K562 (cell line): Measurements from ENCODE around the gene RPS15A. TPM values are rescaled to one million over a fixed set of nuclear protein-coding genes. Genes with fewer than 3 reads are reported as not detected.

ENCODE experiments used
- ATAC-seq: fragments of 200-7000 bp; cut with Tn5 transposase; 3 replicates; pipeline ENCODE4 v1.9.1; 2020; ENCODE audit warnings: moderate library complexity
- BruUV-seq: library from RNA; stranded (reverse); fragments of 400-500 nt; replicated peaks from 2 replicates; lab custom pipeline; 2021; lab: Mats Ljungman, UMichigan
- CTCF ChIA-PET: fragments of 300-600 bp; formaldehyde crosslinking; extraction: SDS; loops from one replicate; lab custom pipeline; 2021; ENCODE audit warnings: low intra/inter-chr PET ratio; lab: Yijun Ruan, JAX
- POLR2A ChIA-PET: fragments of 300-600, 350-650 bp; sonication (Branson Sonifier 250); formaldehyde crosslinking; extraction: SDS; loops from one replicate; lab custom pipeline; 2021; ENCODE audit warnings: antibody characterized with exemption, inconsistent platforms; lab: Yijun Ruan, JAX
- DNase-seq, 4 experiments: peaks; one replicate each; pipeline versions ENCODE4 v3.0.0 to v3.0.0-alpha.2; 2011 to 2018; ENCODE audit warnings: low spot score in 3 of 4, mixed read lengths in 3 of 4; ENCODE audit errors: extremely low read depth in 1 of 4
- FAIRE-seq: peaks from 2 replicates; lab custom pipeline; 2011; peaks lifted over from hg19 to GRCh38; lab: Jason Lieb, UNC
- H2AFZ ChIP-seq: 2 replicates; pipeline ENCODE4 v1.6.0; 2011; ENCODE audit warnings: low read depth, low read length, control low read depth, inconsistent platforms
- H3K27ac ChIP-seq: fragments of 200-600 bp; 3 replicates; pipeline ENCODE4 v1.8.0; 2011; ENCODE audit warnings: low read depth, mild to moderate bottlenecking, control low read depth, inconsistent platforms, low read length, moderate library complexity, mixed read lengths; ENCODE audit errors: extremely low read depth
- H3K27me3 ChIP-seq, 2 experiments: fragments of 300-600 bp in 1 of 2; 2 replicates in 1 of 2; 3 replicates in 1 of 2; pipeline versions ENCODE4 v1.6.0 to v1.8.0; 2011; ENCODE audit warnings: inconsistent platforms in 2 of 2, low read length in 2 of 2, mild to moderate bottlenecking in 1 of 2, mixed read lengths in 1 of 2, moderate library complexity in 1 of 2; ENCODE audit not compliant: control insufficient read depth in 2 of 2, insufficient read depth in 2 of 2
- H3K36me3 ChIP-seq: fragments of 300-600 bp; 3 replicates; pipeline ENCODE4 v1.8.0; 2011; ENCODE audit warnings: mild to moderate bottlenecking, low read length, inconsistent platforms; ENCODE audit not compliant: control insufficient read depth, insufficient read depth
- H3K4me1 ChIP-seq, 2 experiments: fragments of 200-600 bp in 1 of 2; replicated peaks in 1 of 2; 2 replicates in 1 of 2; 3 replicates in 1 of 2; pipeline versions ENCODE4 v1.5.1 to v1.8.0; 2011; ENCODE audit warnings: inconsistent platforms in 2 of 2, low read length in 2 of 2, mild to moderate bottlenecking in 1 of 2, mixed read lengths in 1 of 2, moderate library complexity in 1 of 2; ENCODE audit not compliant: control insufficient read depth in 2 of 2, insufficient read depth in 2 of 2
- H3K4me2 ChIP-seq: 2 replicates; pipeline ENCODE4 v1.6.1; 2011; ENCODE audit warnings: low read length, control low read depth, inconsistent platforms, mixed read lengths; ENCODE audit not compliant: insufficient read depth
- H3K4me3 ChIP-seq: fragments of 200-600 bp; sonication (generic), shearing (Covaris generic); 2 replicates; pipeline ENCODE4 v1.5.1; 2016; ENCODE audit warnings: control low read depth, inconsistent platforms
- H3K79me2 ChIP-seq: fragments of 200-600 bp; 3 replicates; pipeline ENCODE4 v1.8.0; 2011; ENCODE audit warnings: low read length, inconsistent platforms; ENCODE audit not compliant: control insufficient read depth, insufficient read depth
- H3K9ac ChIP-seq, 2 experiments: 2 replicates each; pipeline versions ENCODE4 v1.6.0 to v1.6.1; 2011; ENCODE audit warnings: low read depth in 2 of 2, low read length in 2 of 2, control low read depth in 1 of 2, inconsistent platforms in 1 of 2, mild to moderate bottlenecking in 1 of 2, mixed read lengths in 1 of 2; ENCODE audit not compliant: insufficient read depth in 1 of 2
- H3K9me1 ChIP-seq: one replicate; pipeline ENCODE4 v1.6.0; 2011; ENCODE audit warnings: inconsistent platforms, mild to moderate bottlenecking, low read length, moderate library complexity; ENCODE audit not compliant: control insufficient read depth, insufficient read depth
- H3K9me3 ChIP-seq: replicated peaks from 2 replicates; pipeline ENCODE4 v1.5.1; 2011; ENCODE audit warnings: low read depth, low read length, inconsistent platforms; ENCODE audit not compliant: control insufficient read depth, insufficient read depth
- H4K20me1 ChIP-seq: replicated peaks from 2 replicates; pipeline ENCODE4 v1.6.1; 2011; ENCODE audit warnings: low read length, inconsistent platforms, mixed read lengths; ENCODE audit not compliant: control insufficient read depth, insufficient read depth
- ATF7 ChIP-seq: fragments of 450-650 bp; IDR thresholded peaks from 2 replicates; pipeline ENCODE4 v1.7.1; 2014; ENCODE audit warnings: mild to moderate bottlenecking, moderate library complexity
- CC2D1A ChIP-seq: fragments of 450-650 bp; IDR thresholded peaks from 2 replicates; pipeline ENCODE4 v1.6.1; 2017; ENCODE audit warnings: mild to moderate bottlenecking
- HDAC1 ChIP-seq, 2 experiments: fragments of 450-650 bp; IDR thresholded peaks; 2 replicates each; pipeline ENCODE4 v1.6.1; 2016 to 2017; ENCODE audit warnings: inconsistent platforms in 1 of 2, mild to moderate bottlenecking in 1 of 2, moderate library complexity in 1 of 2
- HDGF ChIP-seq: fragments of 450-650 bp; IDR thresholded peaks from 2 replicates; pipeline ENCODE4 v1.6.1; 2016
- KLF6 ChIP-seq: fragments of 250-450 bp; sonication (Bioruptor Pico); IDR thresholded peaks from 2 replicates; pipeline ENCODE4 v1.4.0; 2020; ENCODE audit warnings: mild to moderate bottlenecking, moderate library complexity, borderline replicate concordance
- LEF1 ChIP-seq: fragments of 450-650 bp; IDR thresholded peaks from 2 replicates; pipeline ENCODE4 v1.6.1; 2016; ENCODE audit warnings: mild to moderate bottlenecking
- MTF1 ChIP-seq: fragments of 250-450 bp; sonication (Bioruptor Pico); IDR thresholded peaks from 2 replicates; pipeline ENCODE4 v1.9.0; 2021; ENCODE audit warnings: moderate library complexity, mild to moderate bottlenecking, inconsistent platforms, borderline replicate concordance
- NCOA4 ChIP-seq: fragments of 450-650 bp; IDR thresholded peaks from 2 replicates; pipeline ENCODE4 v1.6.1; 2018; ENCODE audit warnings: mild to moderate bottlenecking; ENCODE audit not compliant: partially characterized antibody
- NCOA6 ChIP-seq: fragments of 450-650 bp; IDR thresholded peaks from 2 replicates; pipeline ENCODE4 v1.6.1; 2017; ENCODE audit warnings: mild to moderate bottlenecking
- NFXL1 ChIP-seq: fragments of 450-650 bp; formaldehyde crosslinking; IDR thresholded peaks from 2 replicates; pipeline ENCODE4 v1.4.0; 2021; ENCODE audit warnings: mild to moderate bottlenecking
- NFYB ChIP-seq: IDR thresholded peaks from 2 replicates; pipeline ENCODE4 v1.6.1; 2011; ENCODE audit warnings: mild to moderate bottlenecking, moderate library complexity; ENCODE audit not compliant: insufficient read length; ENCODE audit errors: extremely low read depth
- POLR2A ChIP-seq: fragments of 450-650 bp; conservative IDR thresholded peaks from 2 replicates; pipeline ENCODE4 v1.6.1; 2016
- SIN3A ChIP-seq, 2 experiments: fragments of 150-350 bp in 1 of 2; IDR thresholded peaks; 2 replicates each; pipeline ENCODE4 v1.6.1; 2011 to 2016; ENCODE audit warnings: borderline replicate concordance in 2 of 2, low read depth in 2 of 2, low read length in 2 of 2, mild to moderate bottlenecking in 2 of 2, moderate library complexity in 2 of 2; ENCODE audit not compliant: control insufficient read depth in 1 of 2
- SIRT6 ChIP-seq: IDR thresholded peaks from one replicate; pipeline ENCODE4 v1.6.1; 2012; ENCODE audit warnings: low read depth, mild to moderate bottlenecking, control low read depth, inconsistent platforms, low read length, moderate library complexity
- SOX6 ChIP-seq: fragments of 450-650 bp; IDR thresholded peaks from 2 replicates; pipeline ENCODE4 v1.6.1; 2014; ENCODE audit warnings: mild to moderate bottlenecking
- YBX1 ChIP-seq: fragments of 450-650 bp; IDR thresholded peaks from 2 replicates; pipeline ENCODE4 v1.7.1; 2016; ENCODE audit warnings: mild to moderate bottlenecking
- ZBTB43 ChIP-seq: sonication (generic); formaldehyde crosslinking; IDR thresholded peaks from 2 replicates; pipeline ENCODE4 v1.8.0; 2023; ENCODE audit warnings: mild to moderate bottlenecking, missing genetic modification reagents
- ZNF140 ChIP-seq: fragments of 250-450 bp; sonication (Bioruptor Pico); IDR thresholded peaks from 2 replicates; pipeline ENCODE4 v1.8.0; 2021; ENCODE audit warnings: moderate library complexity, mild to moderate bottlenecking, inconsistent platforms
- ZNF212 ChIP-seq: fragments of 450-650 bp; formaldehyde crosslinking; IDR thresholded peaks from 2 replicates; pipeline ENCODE4 v1.4.0; 2020; ENCODE audit warnings: mild to moderate bottlenecking
- ZNF586 ChIP-seq: fragments of 450-650 bp; formaldehyde crosslinking; conservative IDR thresholded peaks from 2 replicates; pipeline ENCODE4 v1.4.0; 2020; ENCODE audit warnings: mild to moderate bottlenecking, moderate library complexity
- ZNF655 ChIP-seq: fragments of 250-450 bp; sonication (Bioruptor Pico); IDR thresholded peaks from 2 replicates; pipeline ENCODE4 v1.5.0; 2021
- WGBS: fragments of 100-300 bp; shearing (Covaris generic); methylation state at CpG from one replicate; pipeline ENCODE4 v1.1.6; 2016; ENCODE audit warnings: low coverage, mixed read lengths; ENCODE audit not compliant: insufficient coverage; ENCODE audit errors: missing lambda C conversion rate; 5-methylcytosine and 5-hydroxymethylcytosine counted together
- in situ Hi-C: fragments of 300-500 bp; cut with MboI; formaldehyde crosslinking; loops from 4 replicates; pipeline ENCODE4 v1.15.0; 2018; ENCODE audit warnings: inconsistent platforms, mixed read lengths
- intact Hi-C: fragments of 100-400 bp; cut with micrococcal nuclease; formaldehyde crosslinking; loops from 2 replicates; pipeline ENCODE4 v1.14.2; 2022
- polyA plus RNA-seq, 8 experiments: library from polyadenylated mRNA; depleted of rRNA in 4 of 8; stranded (reverse) in 5 of 8; unstranded in 3 of 8; fragments of >200 nt; fragmentation: Nextera tagmentation in 2 of 8; fragmentation: Illumina TruSeq in 1 of 8; extraction: Ambion mirVana in 2 of 8; extraction: Trizol in 1 of 8; gene quantifications; 2 replicates each; pipeline versions ENCODE4 v1.2.1 to v1.2.3, GENCODE V29; 2011 to 2014; ENCODE audit warnings: inconsistent platforms in 1 of 8, missing spikeins in 1 of 8
- total RNA-seq, 7 experiments: library from RNA; depleted of rRNA in 6 of 7; stranded (reverse); fragments of >200 nt in 6 of 7; fragmentation: Illumina TruSeq in 2 of 7; extraction: Trizol in 2 of 7; gene quantifications; 2 replicates each; pipeline versions ENCODE4 v1.2.1 to v1.2.3, GENCODE V29; 2011 to 2021; ENCODE audit warnings: low replicate concordance in 1 of 7

The RPS15A gene
- total and polyA plus RNA-seq, 9 of the 15 experiments (the other 6 are each of a cell fraction or from before 2014, with no cell fraction given): 1,397 to 5,474 (median 2,798) TPM

- TF ChIP-seq NFYB: no peak
These were observed at the start of gene RPS15A (continued) for GRCh38 chr16:18789850-18790706.

DNA sequence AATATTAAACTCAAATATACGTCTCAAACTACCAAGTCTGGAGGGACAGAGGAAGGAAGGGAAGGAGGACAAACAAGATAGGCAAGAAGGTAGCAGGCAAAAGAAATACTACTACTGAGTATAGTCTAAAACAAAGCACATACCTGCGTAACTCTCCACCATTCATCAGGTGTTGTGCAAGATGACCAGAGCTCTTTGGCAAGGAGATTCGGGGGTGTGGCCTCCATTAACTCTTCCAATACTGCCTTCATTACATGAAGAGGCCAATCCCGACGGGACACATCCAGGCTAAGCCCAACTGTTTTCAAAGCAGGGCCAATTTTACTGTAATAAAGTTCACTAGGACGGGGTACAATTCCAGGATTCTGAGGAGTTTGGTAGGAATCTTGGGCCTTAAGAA lies 49.4 kb upstream of the RPS15A start:
- in situ Hi-C loops: no loop called here
- no peak for FAIRE-seq

More for the DNA sequence above, 49.4 kb upstream of the RPS15A start:
- Histone ChIP-seq H3K79me2 (no peaks in the 10 kb centered on the region; the same call in 2 of the 3 replicates), H3K9me3 (no peaks in the 10 kb centered on the region), H3K4me2 (no peak overlapping the region), H2AFZ (no peak overlapping the region), H3K4me1 (no peaks in the 10 kb centered on the region), H3K36me3 (peaks cover 92% of the 10 kb centered on the region), H3K27ac (no peak overlapping the region), H3K27me3 (no peaks in the 10 kb centered on the region), H3K9me1 (no peaks in the 10 kb centered on the region), H3K9ac (no peak overlapping the region), H4K20me1 (no peaks in the 10 kb centered on the region), H3K4me3 (no peak overlapping the region)
- TF ChIP-seq ZBTB43 (no peak), NCOA6 (no peak), POLR2A (no peak), ATF7 (no peak), SIN3A (IDR thresholded peaks at IDR 0.05; ENCODE audit: borderline replicate concordance in 2 of 2, control insufficient read depth in 1 of 2, low read depth in 2 of 2, low read length in 2 of 2) (no peak), ZNF586 (CRISPR knock-in tag) (no peak), SIRT6 (no peak), YBX1 (no peak), ZNF212 (no peak), ZNF140 (CRISPR knock-in tag) (no peak), HDAC1 (IDR thresholded peaks at IDR 0.05) (no peak), SOX6 (no peak), CC2D1A (no peak), ZNF655 (CRISPR knock-in tag) (no peak), MTF1 (CRISPR knock-in tag) (no peak), LEF1 (no peak), NCOA4 (no peak), NFXL1 (CRISPR knock-in tag) (no peak), KLF6 (CRISPR knock-in tag) (no peak), HDGF (no peak)
- 94% methylated on average over 6 of the region's 6 CpGs for WGBS
- no TSS peak for BruUV-seq
- intact Hi-C loops: no loop called here
- DNase-seq: no peak
- ChIA-PET CTCF (no interaction called here), POLR2A (interaction anchor here (2.1 kb wide), 1 partner anchor 38 kb away, joined by 4 read pairs; the partner anchor contains the start of gene ARL6IP1)
- no peak for ATAC-seq
